Activated CD4-positive, alpha-beta T cell treated with anti-CD3 and anti-CD28 coated beads for 36 hours (primary cell): ENCODE measurements around the gene MALAT1. TPM values are rescaled to one million over a fixed set of nuclear protein-coding genes. Genes with fewer than 3 reads are reported as not detected.

ENCODE experiments used
- ATAC-seq: fragments of 200-7000 bp; cut with Tn5 transposase; one replicate; pipeline ENCODE4 v1.10.0; 2021; ENCODE audit warnings: mild to moderate bottlenecking, moderate library complexity
- CTCF ChIA-PET: fragments of 350-600 bp; sonication (Branson Sonifier 250); formaldehyde crosslinking; loops from one replicate; lab custom pipeline; 2021; ENCODE audit warnings: antibody characterized with exemption; lab: Charles Lee
- POLR2A ChIA-PET: fragments of 350-600 bp; sonication (Branson Sonifier 250); formaldehyde crosslinking; loops from one replicate; lab custom pipeline; 2021; ENCODE audit warnings: antibody characterized with exemption, inconsistent platforms; lab: Charles Lee
- DNase-seq: peaks from one replicate; pipeline ENCODE4 v3.0.0-alpha.2; 2020
- H3K27ac Mint-ChIP-seq: one replicate; pipeline ENCODE4 v1.8.0; 2021; ENCODE audit warnings: mixed read lengths
- H3K27me3 Mint-ChIP-seq: one replicate; pipeline ENCODE4 v1.8.0; 2021; ENCODE audit warnings: mixed read lengths
- H3K36me3 Mint-ChIP-seq: one replicate; pipeline ENCODE4 v1.8.0; 2021; ENCODE audit warnings: low read depth, mixed read lengths
- H3K4me1 Mint-ChIP-seq: one replicate; pipeline ENCODE4 v1.8.0; 2021; ENCODE audit warnings: mixed read lengths
- H3K4me3 Mint-ChIP-seq: one replicate; pipeline ENCODE4 v1.8.0; 2021; ENCODE audit warnings: mild to moderate bottlenecking, moderate library complexity, mixed read lengths
- H3K9me3 Mint-ChIP-seq: one replicate; pipeline ENCODE4 v1.8.0; 2021; ENCODE audit warnings: low read depth, mixed read lengths
- intact Hi-C, 2 experiments: fragments of 100-400 bp; cut with DNase I in 1 of 2; cut with micrococcal nuclease in 1 of 2; formaldehyde crosslinking; loops; one replicate each; pipeline versions ENCODE4 v1.14.2 to v1.15.1; 2022 to 2024; cut with DNase I, micrococcal nuclease
- total RNA-seq, 2 experiments: library from RNA; stranded (reverse); gene quantifications; one replicate each; pipeline ENCODE4 v1.2.3, GENCODE V29; 2021

MALAT1 gene
- total RNA-seq, 2 experiments from 2014 or later: 7,016 to 9,748 TPM

GRCh38 chr11:65478388-65479183 lies 20.3 kb upstream of the MALAT1 start:
- ChIA-PET POLR2A (interaction anchor here (0.7 to 6.4 kb wide), 10 partner anchors 9 to 55 kb away, joined by 3 to 153 read pairs (median 8); partner anchors contain the start of genes MALAT1 and NEAT1), CTCF (interaction anchor here (0.6 to 6.2 kb wide), 9 partner anchors 10 to 104 kb away, joined by 3 to 72 read pairs (median 5); partner anchors contain the start of gene MALAT1)
- ATAC-seq (no peak), DNase-seq (no peak)
- H3K4me3 Mint-ChIP-seq: no peak overlapping the region
- no peaks in the 10 kb centered on the region for H3K27me3 Mint-ChIP-seq
- intact Hi-C loops: no loop called here
- H3K9me3 Mint-ChIP-seq: no peaks in the 10 kb centered on the region
- H3K27ac Mint-ChIP-seq: peak overlapping the region; percentile 67
- peaks cover 28% of the 10 kb centered on the region for H3K4me1 Mint-ChIP-seq
- H3K36me3 Mint-ChIP-seq: peaks cover 17% of the 10 kb centered on the region

DNA sequence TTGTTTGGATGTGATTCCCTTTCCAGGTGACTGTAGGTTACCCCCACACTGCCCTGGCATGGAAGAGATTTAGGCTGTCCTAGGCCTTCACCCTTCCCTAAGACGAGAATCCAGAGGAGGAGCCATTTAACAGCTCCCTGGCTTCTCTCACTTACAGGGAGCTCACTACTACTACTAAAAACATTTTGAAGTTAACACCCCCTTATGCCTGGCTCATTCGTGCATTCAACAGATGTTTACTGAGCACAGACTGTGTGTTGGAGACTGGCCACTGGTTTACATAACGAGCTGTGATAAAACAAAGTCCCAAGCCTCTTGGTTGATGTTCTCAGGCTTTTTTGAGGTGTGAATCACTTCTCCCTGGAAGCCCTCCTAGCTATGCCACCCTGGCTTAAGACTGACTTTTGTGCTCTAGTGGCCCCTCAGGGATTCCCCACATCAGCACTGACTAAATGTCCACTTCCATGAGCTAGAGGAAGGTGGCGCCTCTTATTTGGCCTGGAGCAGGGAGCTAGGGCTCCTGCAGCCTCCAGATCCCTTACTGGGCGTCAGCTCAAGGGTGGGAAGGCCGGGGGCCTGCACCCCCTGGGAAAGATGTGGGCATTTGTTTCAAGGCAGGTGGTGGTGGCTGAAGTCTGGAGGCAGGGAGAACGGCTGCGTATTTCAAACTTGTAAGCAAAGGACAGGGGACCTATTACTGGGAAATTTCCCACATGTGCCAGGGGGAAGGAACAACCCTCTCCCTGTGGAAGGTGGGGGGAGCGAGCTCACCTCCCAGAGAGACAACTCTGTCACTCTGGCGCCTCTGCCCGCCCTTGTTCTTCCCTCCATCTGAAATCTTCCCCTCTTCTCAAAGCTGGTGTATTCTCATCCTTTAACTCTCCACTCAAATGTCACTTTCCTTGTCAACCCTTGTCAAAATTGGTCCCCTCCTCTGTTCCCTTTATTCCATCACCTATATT lies 19.4 kb upstream of the MALAT1 start:
- intact Hi-C loops: no loop called here
- peak overlapping the region; percentile 67 for H3K27ac Mint-ChIP-seq
- H3K4me1 Mint-ChIP-seq: peaks cover 28% of the 10 kb centered on the region
- peaks cover 17% of the 10 kb centered on the region for H3K36me3 Mint-ChIP-seq
- no peaks in the 10 kb centered on the region for H3K9me3 Mint-ChIP-seq
- CTCF ChIA-PET: interaction anchor here (0.6 to 6.2 kb wide), 13 partner anchors 10 to 202 kb away, joined by 3 to 72 read pairs (median 4); no protein-coding TSS in a partner anchor
- POLR2A ChIA-PET: interaction anchor here (0.6 to 6.4 kb wide), 11 partner anchors 8 to 80 kb away, joined by 3 to 153 read pairs (median 4); partner anchors contain the start of gene MALAT1
- DNase-seq (no peak), ATAC-seq (no peak)
- H3K4me3 Mint-ChIP-seq: no peak overlapping the region
- no peaks in the 10 kb centered on the region for H3K27me3 Mint-ChIP-seq

GRCh38 chr11:65482306-65482850 lies 16.5 kb upstream of the MALAT1 start:
- ChIA-PET CTCF (no interaction called here), POLR2A (interaction anchor here (0.7 to 0.8 kb wide), 2 partner anchors 14 to 22 kb away, joined by 3 read pairs; no protein-coding TSS in a partner anchor)
- Mint-ChIP-seq H3K9me3 (no peaks in the 10 kb centered on the region), H3K4me3 (no peak overlapping the region), H3K4me1 (peaks cover 34% of the 10 kb centered on the region), H3K27ac (no peak overlapping the region), H3K36me3 (peaks cover 3% of the 10 kb centered on the region), H3K27me3 (no peaks in the 10 kb centered on the region)
- no peak for ATAC-seq
- intact Hi-C loops: no loop called here
- DNase-seq: no peak

- ChIA-PET POLR2A (interaction anchor here (1.1 to 25.9 kb wide), 5 partner anchors 8 to 64 kb away, joined by 5 to 1637 read pairs (median 6); partner anchors contain the start of genes MALAT1 and NEAT1), CTCF (interaction anchor here (0.8 to 8.4 kb wide), 6 partner anchors 8 to 155 kb away, joined by 3 to 72 read pairs (median 9); partner anchors contain the start of gene NEAT1)
- Mint-ChIP-seq H3K27me3 (no peaks in the 10 kb centered on the region), H3K4me3 (no peak overlapping the region), H3K4me1 (peaks cover 47% of the 10 kb centered on the region), H3K27ac (no peak overlapping the region), H3K36me3 (no peaks in the 10 kb centered on the region), H3K9me3 (no peaks in the 10 kb centered on the region)
- intact Hi-C loops: no loop called here
- ATAC-seq: no peak
- no peak for DNase-seq
Observed at GRCh38 chr11:65485920-65486219, 13.0 kb upstream of the MALAT1 start.

DNA sequence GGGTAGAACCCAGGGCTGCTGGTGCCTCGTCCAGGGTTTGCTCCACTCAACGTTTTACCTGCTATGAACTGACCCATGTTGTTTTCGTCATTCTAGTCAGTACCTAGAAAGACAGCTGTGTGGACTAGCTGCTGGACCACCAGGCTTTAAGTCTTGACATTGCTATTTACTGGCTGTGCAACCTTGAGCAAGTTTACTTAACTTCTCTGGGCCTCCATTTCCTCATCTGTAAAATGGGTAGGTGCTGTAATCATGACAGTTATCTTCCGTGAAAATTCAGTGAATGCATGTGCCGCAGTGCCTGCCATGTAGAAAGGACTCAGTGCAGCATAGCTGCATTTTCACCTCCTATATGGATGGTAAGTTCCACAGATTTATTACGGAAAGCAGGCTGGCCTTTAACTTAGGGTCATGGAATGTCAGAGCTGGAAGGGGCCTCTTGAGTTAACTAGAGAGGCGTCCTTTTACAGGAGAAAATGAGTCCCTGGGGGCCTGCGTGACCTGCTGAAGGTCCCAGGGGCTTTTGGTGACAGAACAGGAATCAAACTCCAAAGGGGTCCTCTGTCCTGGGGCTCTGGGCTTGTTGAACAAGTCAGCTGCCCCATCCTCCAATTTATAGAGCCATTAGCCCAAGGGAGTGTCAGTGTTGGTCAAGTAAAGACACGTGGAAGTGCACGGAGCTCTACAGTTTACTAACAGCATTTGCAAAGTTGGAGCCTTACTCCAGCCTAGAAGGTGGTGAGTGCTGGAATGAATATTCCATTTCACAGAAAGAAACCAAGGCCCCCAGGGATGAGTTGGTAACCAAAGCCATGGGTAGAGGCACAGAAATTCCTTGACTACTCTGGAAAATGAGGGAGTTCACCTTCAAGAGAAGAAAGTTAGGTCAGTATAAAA lies 12.0 kb upstream of the MALAT1 start:
- H3K9me3 Mint-ChIP-seq: no peaks in the 10 kb centered on the region
- DNase-seq: no peak
- ChIA-PET CTCF (interaction anchor here (0.7 to 8.4 kb wide), 7 partner anchors 9 to 67 kb away, joined by 5 to 72 read pairs (median 11); no protein-coding TSS in a partner anchor), POLR2A (interaction anchor here (0.6 to 25.9 kb wide), 12 partner anchors 8 to 712 kb away, joined by 3 to 1637 read pairs (median 8); partner anchors contain the start of genes MALAT1 and NEAT1)
- peak overlapping the region; percentile 42 for H3K4me3 Mint-ChIP-seq
- no peak for ATAC-seq
- H3K36me3 Mint-ChIP-seq: no peaks in the 10 kb centered on the region
- peak overlapping the region; percentile 88 for H3K27ac Mint-ChIP-seq
- peaks cover 51% of the 10 kb centered on the region for H3K4me1 Mint-ChIP-seq
- intact Hi-C loops: loop anchor here in 1 of 2 experiments (1.0 kb wide), 1 partner anchor 10 kb away; no protein-coding TSS in a partner anchor
- H3K27me3 Mint-ChIP-seq: no peaks in the 10 kb centered on the region

GRCh38 chr11:65487467-65488272 lies 11.2 kb upstream of the MALAT1 start:
- H3K9me3 Mint-ChIP-seq: no peaks in the 10 kb centered on the region
- H3K4me3 Mint-ChIP-seq: peak overlapping the region; percentile 42
- ChIA-PET POLR2A (interaction anchor here (0.6 to 25.9 kb wide), 13 partner anchors 9 to 713 kb away, joined by 3 to 1637 read pairs (median 4); partner anchors contain the start of genes DPF2, MALAT1 and NEAT1), CTCF (interaction anchor here (0.6 to 8.4 kb wide), 12 partner anchors 10 to 171 kb away, joined by 3 to 72 read pairs (median 4); partner anchors contain the start of gene MALAT1)
- no peaks in the 10 kb centered on the region for H3K36me3 Mint-ChIP-seq
- DNase-seq: peak; percentile 88
- peaks cover 60% of the 10 kb centered on the region for H3K4me1 Mint-ChIP-seq
- peak; percentile 76 for ATAC-seq
- H3K27me3 Mint-ChIP-seq: no peaks in the 10 kb centered on the region
- H3K27ac Mint-ChIP-seq: peak overlapping the region; percentile 88
- intact Hi-C loops: loop anchor here in 1 of 2 experiments (1.0 kb wide), 1 partner anchor 10 kb away; no protein-coding TSS in a partner anchor

DNA sequence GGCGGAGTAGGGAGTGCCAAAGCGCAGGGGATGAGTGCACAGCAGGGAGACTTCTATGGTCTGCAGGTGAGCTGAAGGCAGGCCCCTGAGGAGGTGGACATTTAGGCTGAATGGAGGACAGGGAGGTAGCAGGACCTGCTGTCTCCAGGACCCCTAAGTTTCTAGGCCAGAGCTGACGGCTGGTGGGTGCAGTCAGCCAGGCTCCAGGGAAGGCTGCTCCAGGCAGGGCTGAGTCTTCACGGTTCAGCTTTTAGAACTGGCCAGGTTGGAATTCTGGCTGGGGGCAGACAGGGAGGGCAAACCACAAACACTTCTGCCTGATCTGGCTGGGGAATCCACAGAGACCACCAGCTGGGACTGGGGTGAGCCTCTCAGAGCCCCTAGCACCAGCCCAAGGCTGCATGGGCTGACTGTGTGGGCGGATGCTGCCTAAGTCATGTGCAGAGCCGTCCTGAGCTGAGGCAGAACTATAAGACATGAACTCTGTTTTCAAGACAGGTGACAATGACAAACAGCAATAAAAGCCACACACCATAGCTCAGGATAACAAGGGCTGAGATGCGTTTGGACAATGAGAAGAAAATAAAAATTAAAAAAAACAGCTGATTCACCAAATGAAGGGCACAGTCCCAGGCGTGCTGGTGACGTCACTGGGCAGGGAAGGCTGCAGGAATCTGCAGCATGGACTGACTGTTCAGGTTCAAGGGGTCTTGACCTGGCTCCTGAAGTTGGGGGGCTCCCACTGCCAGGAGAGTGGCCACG lies 10.4 kb upstream of the MALAT1 start:
- no peak for ATAC-seq
- H3K36me3 Mint-ChIP-seq: no peaks in the 10 kb centered on the region

GRCh38 chr11:65489035-65489705 lies 9.7 kb upstream of the MALAT1 start:
- ChIA-PET CTCF (interaction anchor here (0.7 to 8.4 kb wide), 4 partner anchors 12 to 63 kb away, joined by 3 to 72 read pairs (median 7); no protein-coding TSS in a partner anchor), POLR2A (interaction anchor here (1.0 to 25.9 kb wide), 7 partner anchors 8 to 67 kb away, joined by 3 to 1637 read pairs (median 11); partner anchors contain the start of genes MALAT1 and NEAT1)
- DNase-seq (no peak), ATAC-seq (no peak)
- Mint-ChIP-seq H3K4me1 (peaks cover 75% of the 10 kb centered on the region), H3K4me3 (no peak overlapping the region), H3K27me3 (no peaks in the 10 kb centered on the region), H3K36me3 (no peaks in the 10 kb centered on the region), H3K27ac (peak overlapping the region; percentile 19), H3K9me3 (no peaks in the 10 kb centered on the region)
- intact Hi-C loops: no loop called here

More for the DNA sequence above, 10.4 kb upstream of the MALAT1 start:
- H3K27ac Mint-ChIP-seq: peak overlapping the region; percentile 88
- POLR2A ChIA-PET: interaction anchor here (1.0 to 25.9 kb wide), 9 partner anchors 9 to 155 kb away, joined by 3 to 1637 read pairs (median 9); partner anchors contain the start of genes DPF2, MALAT1 and NEAT1
- H3K9me3 Mint-ChIP-seq: no peaks in the 10 kb centered on the region
- CTCF ChIA-PET: interaction anchor here (0.6 to 8.4 kb wide), 11 partner anchors 11 to 172 kb away, joined by 3 to 72 read pairs (median 4); partner anchors contain the start of gene MALAT1
- peak overlapping the region; percentile 18 for H3K4me3 Mint-ChIP-seq
- no peaks in the 10 kb centered on the region for H3K27me3 Mint-ChIP-seq
- peak; percentile 59 for DNase-seq
- H3K4me1 Mint-ChIP-seq: peaks cover 67% of the 10 kb centered on the region
- intact Hi-C loops: no loop called here
